Memory B cell (primary cell): ENCODE measurements around the gene TFF3.
"Not testable (repeated sequence)": the region's sequence is repeated elsewhere in the genome, so short reads cannot be mapped to it uniquely, and the experiment has no call there.

Experiments used
- ATAC-seq: fragments of 150-1000 bp; cut with Tn5 transposase; 2 replicates; pipeline ENCODE4 v1.10.0; 2021; ENCODE audit warnings: low read depth, mild to moderate bottlenecking, moderate library complexity
- DNase-seq, 2 donors: peaks; one replicate each; pipeline ENCODE4 v3.0.0; 2022; ENCODE audit warnings: low spot score in 2 of 2
- H3K27ac Mint-ChIP-seq: one replicate; pipeline ENCODE4 v1.8.0; 2022; ENCODE audit warnings: mild to moderate bottlenecking, moderate library complexity, mixed read lengths
- H3K27me3 Mint-ChIP-seq: one replicate; pipeline ENCODE4 v1.8.0; 2022; ENCODE audit warnings: mixed read lengths
- H3K36me3 Mint-ChIP-seq: one replicate; pipeline ENCODE4 v1.8.0; 2022; ENCODE audit warnings: mild to moderate bottlenecking, mixed read lengths
- H3K4me1 Mint-ChIP-seq: one replicate; pipeline ENCODE4 v1.8.0; 2022; ENCODE audit warnings: mixed read lengths
- H3K4me3 Mint-ChIP-seq: one replicate; pipeline ENCODE4 v1.8.0; 2022; ENCODE audit warnings: mild to moderate bottlenecking, moderate library complexity, mixed read lengths
- H3K9me3 Mint-ChIP-seq: one replicate; pipeline ENCODE4 v1.8.0; 2022; ENCODE audit warnings: mixed read lengths

TFF3 gene

GRCh38 chr21:42300045-42300583 is 15.1 kb downstream of the TFF3 start:
- Mint-ChIP-seq H3K36me3 (peaks cover 16% of the 10 kb centered on the region), H3K9me3 (no peaks in the 10 kb centered on the region), H3K4me3 (no peak overlapping the region), H3K27me3 (no peaks in the 10 kb centered on the region), H3K27ac (peak overlapping the region; percentile 13), H3K4me1 (no peaks in the 10 kb centered on the region)
- ATAC-seq = no peak
- no peak for DNase-seq

DNA sequence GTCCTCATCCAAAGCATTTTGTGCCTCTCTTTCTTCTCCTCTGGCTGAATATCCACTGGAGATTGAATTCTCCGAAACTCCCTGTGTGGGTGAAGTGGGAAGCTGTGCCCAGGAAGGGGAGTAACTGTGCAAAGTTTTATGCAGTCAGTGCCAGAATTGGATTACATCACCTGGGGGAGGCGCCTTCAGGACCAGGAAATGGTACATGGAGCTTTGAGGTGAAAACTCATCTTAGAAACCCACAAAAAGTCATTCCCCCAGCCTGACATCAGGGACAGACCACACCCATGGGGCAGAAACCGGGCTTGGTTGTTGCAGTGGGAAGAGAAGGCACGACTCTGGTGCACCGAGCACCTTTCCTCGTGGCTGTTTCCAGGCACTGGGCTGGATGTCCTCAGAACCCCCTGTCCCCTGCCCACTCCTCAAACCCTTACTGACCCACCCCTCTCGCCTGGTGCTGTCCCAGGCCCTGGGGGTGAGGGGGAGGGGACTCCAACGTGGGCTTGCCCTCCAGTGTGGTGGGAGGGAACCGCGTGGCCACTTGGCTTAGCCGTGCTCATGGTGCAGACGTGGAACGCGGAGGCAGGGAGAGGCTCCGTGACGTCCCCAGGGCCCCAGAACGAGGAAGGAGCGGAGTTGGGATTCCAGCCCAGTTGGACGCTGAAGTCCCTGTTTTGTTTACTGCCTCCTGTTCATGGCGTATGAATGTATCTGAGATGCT is 15.7 kb downstream of the TFF3 start:
- Mint-ChIP-seq H3K4me3 (no peak overlapping the region), H3K27me3 (no peaks in the 10 kb centered on the region), H3K27ac (no peak overlapping the region), H3K36me3 (peaks cover 19% of the 10 kb centered on the region), H3K9me3 (no peaks in the 10 kb centered on the region), H3K4me1 (no peaks in the 10 kb centered on the region)
- ATAC-seq (no peak), DNase-seq (no peak)

DNA sequence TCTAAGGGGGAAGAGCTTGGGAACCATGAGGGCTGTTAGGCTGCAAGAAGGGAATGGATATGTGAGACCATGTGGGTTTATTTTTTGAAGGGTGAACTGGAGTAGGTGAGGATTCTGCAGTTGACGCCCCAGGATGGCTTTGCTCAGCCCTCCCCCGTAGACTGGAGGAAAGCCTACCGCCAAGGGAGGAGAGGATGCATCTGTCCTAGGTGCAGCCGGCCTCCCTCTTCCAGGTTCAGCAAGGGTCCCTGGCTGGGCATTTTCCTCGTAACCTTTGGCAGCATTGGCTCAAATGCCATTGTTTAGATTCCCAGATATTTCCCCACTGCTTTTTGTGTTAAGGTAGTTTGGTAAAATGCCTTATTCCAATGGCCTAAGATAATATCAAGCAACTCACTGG is 16.6 kb downstream of the TFF3 start:
- ATAC-seq (no peak), DNase-seq (no peak)
- H3K27me3 Mint-ChIP-seq = no peaks in the 10 kb centered on the region
- H3K36me3 Mint-ChIP-seq = peaks cover 19% of the 10 kb centered on the region
- H3K4me1 Mint-ChIP-seq = no peaks in the 10 kb centered on the region
- H3K9me3 Mint-ChIP-seq = no peaks in the 10 kb centered on the region
- no peak overlapping the region for H3K27ac Mint-ChIP-seq
- no peak overlapping the region for H3K4me3 Mint-ChIP-seq

DNA sequence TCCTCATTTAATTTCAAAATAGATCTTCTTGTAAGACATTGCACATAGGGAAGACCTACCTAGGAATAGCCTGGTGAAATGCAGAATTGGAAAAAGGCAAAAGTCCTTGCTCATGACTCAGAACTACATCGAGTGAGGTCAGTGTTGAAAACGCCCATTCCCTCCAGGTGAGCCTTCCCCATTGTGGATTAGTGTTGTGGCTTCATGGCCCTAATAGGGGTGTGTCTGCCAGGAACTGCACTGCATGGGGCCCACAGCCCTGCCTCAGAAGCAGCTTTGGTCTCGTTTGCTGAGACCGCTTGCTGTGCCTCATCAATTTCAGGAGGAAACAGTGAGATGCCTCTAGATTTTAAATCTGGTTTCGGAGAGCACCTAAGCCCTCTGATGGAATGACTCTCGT is 17.0 kb downstream of the TFF3 start:
- ATAC-seq = no peak
- H3K27ac Mint-ChIP-seq = no peak overlapping the region
- peaks cover 19% of the 10 kb centered on the region for H3K36me3 Mint-ChIP-seq

GRCh38 chr21:42297377-42297776 is 17.8 kb downstream of the TFF3 start:
- Mint-ChIP-seq H3K36me3 (peaks cover 19% of the 10 kb centered on the region), H3K4me3 (no peak overlapping the region), H3K9me3 (no peaks in the 10 kb centered on the region), H3K27me3 (no peaks in the 10 kb centered on the region), H3K4me1 (no peaks in the 10 kb centered on the region), H3K27ac (no peak overlapping the region)
- no peak for ATAC-seq
- DNase-seq = no peak

More for the DNA sequence above, 17.0 kb downstream of the TFF3 start:
- Mint-ChIP-seq H3K9me3 (no peaks in the 10 kb centered on the region), H3K27me3 (no peaks in the 10 kb centered on the region), H3K4me1 (no peaks in the 10 kb centered on the region), H3K4me3 (no peak overlapping the region)
- no peak for DNase-seq

- peaks cover 19% of the 10 kb centered on the region for H3K36me3 Mint-ChIP-seq
- no peaks in the 10 kb centered on the region for H3K4me1 Mint-ChIP-seq
- no peak overlapping the region for H3K4me3 Mint-ChIP-seq
- no peaks in the 10 kb centered on the region for H3K9me3 Mint-ChIP-seq
- ATAC-seq = no peak
- no peak overlapping the region for H3K27ac Mint-ChIP-seq
- DNase-seq = no peak
- no peaks in the 10 kb centered on the region for H3K27me3 Mint-ChIP-seq
These were observed 18.7 kb downstream of the TFF3 start for GRCh38 chr21:42296501-42296900.

DNA sequence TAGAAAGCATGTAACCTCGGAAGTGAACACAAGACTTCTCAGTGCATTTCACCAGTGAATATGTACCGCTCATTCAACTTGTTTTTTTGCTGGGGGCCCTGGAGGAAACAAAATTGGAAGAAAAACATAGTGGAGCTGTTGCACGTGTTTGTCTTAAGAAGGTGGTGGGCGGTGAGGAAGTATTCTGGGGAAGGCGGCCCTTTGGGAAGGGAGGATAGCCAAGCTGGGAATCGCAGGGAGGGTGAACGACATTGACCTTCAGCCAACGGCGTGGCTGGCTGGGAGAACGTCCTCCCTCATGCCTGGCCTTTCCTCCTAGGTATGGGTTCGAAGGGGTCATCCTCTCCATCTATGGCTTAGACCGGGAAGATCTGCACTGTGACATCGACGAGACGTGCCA is 19.4 kb downstream of the TFF3 start:
- ATAC-seq = no peak
- DNase-seq = no peak
- H3K27me3 Mint-ChIP-seq = no peaks in the 10 kb centered on the region
- no peak overlapping the region for H3K27ac Mint-ChIP-seq
- no peak overlapping the region for H3K4me3 Mint-ChIP-seq
- H3K4me1 Mint-ChIP-seq = no peaks in the 10 kb centered on the region
- peaks cover 19% of the 10 kb centered on the region for H3K36me3 Mint-ChIP-seq
- H3K9me3 Mint-ChIP-seq = no peaks in the 10 kb centered on the region

- Mint-ChIP-seq H3K27ac (no peak overlapping the region), H3K4me1 (no peaks in the 10 kb centered on the region), H3K4me3 (no peak overlapping the region), H3K9me3 (no peaks in the 10 kb centered on the region), H3K27me3 (no peaks in the 10 kb centered on the region), H3K36me3 (peaks cover 22% of the 10 kb centered on the region)
- DNase-seq (no peak), ATAC-seq (no peak)
These were observed 20.8 kb downstream of the TFF3 start for GRCh38 chr21:42294273-42294880.

DNA sequence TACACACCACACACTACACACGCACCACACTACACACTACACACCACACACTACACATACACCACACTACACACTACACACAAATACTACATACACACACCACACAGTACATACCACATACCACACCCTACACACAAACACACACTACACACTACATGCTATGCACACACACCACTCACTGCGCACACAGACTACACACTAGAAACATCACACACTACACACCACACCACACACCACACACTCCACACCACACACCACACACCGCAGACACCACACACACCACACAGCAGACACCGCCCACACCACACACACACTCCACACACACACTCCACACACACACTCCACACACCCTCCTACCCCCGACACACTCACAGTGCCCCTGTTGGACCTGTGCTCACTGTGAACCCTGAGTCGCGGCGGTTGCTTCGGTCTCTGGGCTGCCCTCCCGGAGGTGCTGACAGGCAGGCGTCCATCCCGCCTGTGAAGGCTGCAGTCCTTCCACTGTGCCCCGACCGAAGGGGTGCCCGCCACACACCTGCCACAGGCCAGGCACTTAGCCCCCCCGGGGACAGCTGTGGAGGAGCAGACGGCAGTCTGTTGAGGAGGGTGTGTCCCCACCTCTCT is 21.4 kb downstream of the TFF3 start:
- ATAC-seq = no peak
- Mint-ChIP-seq H3K4me3 (no peak overlapping the region), H3K27ac (no peak overlapping the region), H3K9me3 (no peaks in the 10 kb centered on the region), H3K4me1 (no peaks in the 10 kb centered on the region), H3K36me3 (peaks cover 29% of the 10 kb centered on the region), H3K27me3 (no peaks in the 10 kb centered on the region)
- DNase-seq = no peak

GRCh38 chr21:42292563-42293142 is 22.6 kb downstream of the TFF3 start:
- DNase-seq, H3K27ac Mint-ChIP-seq, H3K4me3 Mint-ChIP-seq, H3K27me3 Mint-ChIP-seq, ATAC-seq, H3K9me3 Mint-ChIP-seq, H3K4me1 Mint-ChIP-seq: not testable (repeated sequence)
- H3K36me3 Mint-ChIP-seq = peaks cover 35% of the 10 kb centered on the region

- no peak overlapping the region for H3K4me3 Mint-ChIP-seq
- H3K27me3 Mint-ChIP-seq = no peaks in the 10 kb centered on the region
- peaks cover 34% of the 10 kb centered on the region for H3K36me3 Mint-ChIP-seq
- H3K4me1 Mint-ChIP-seq = peaks cover 1% of the 10 kb centered on the region
- DNase-seq (no peak), ATAC-seq (peak; percentile 29)
- H3K9me3 Mint-ChIP-seq = no peaks in the 10 kb centered on the region
- H3K27ac Mint-ChIP-seq = no peak overlapping the region
These were observed 23.3 kb downstream of the TFF3 start for GRCh38 chr21:42291751-42292562.

GRCh38 chr21:42291003-42291750 is 24.0 kb downstream of the TFF3 start:
- peaks cover 9% of the 10 kb centered on the region for H3K4me1 Mint-ChIP-seq
- no peak for DNase-seq
- H3K27me3 Mint-ChIP-seq = no peaks in the 10 kb centered on the region
- H3K36me3 Mint-ChIP-seq = peaks cover 36% of the 10 kb centered on the region
- no peak overlapping the region for H3K4me3 Mint-ChIP-seq
- H3K9me3 Mint-ChIP-seq = no peaks in the 10 kb centered on the region
- no peak overlapping the region for H3K27ac Mint-ChIP-seq
- no peak for ATAC-seq

DNA sequence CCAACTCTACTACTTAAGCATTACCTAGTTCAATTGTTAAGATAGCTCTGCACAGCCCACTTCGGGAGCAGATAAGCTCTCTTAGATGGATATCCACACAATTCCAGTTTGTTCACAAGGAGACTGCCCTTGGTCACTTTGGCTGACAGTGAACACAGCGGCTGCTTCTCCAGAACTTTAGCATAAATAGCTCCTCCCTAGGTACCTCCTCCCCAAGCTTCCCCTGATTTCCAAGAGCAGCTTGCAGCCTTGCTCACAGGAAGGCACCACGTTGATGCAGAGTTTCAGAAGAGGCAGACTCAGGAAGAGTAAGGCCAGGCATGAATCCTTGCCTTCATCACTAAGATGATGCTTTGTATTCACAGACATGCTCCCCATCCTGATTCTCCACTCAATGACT is 24.7 kb downstream of the TFF3 start:
- no peaks in the 10 kb centered on the region for H3K9me3 Mint-ChIP-seq
- no peak for DNase-seq
- H3K36me3 Mint-ChIP-seq = peaks cover 29% of the 10 kb centered on the region
- H3K4me1 Mint-ChIP-seq = peaks cover 16% of the 10 kb centered on the region
- no peak for ATAC-seq
- H3K4me3 Mint-ChIP-seq = no peak overlapping the region
- no peaks in the 10 kb centered on the region for H3K27me3 Mint-ChIP-seq
- no peak overlapping the region for H3K27ac Mint-ChIP-seq
